Measurements from ENCODE around the gene LIN52.

The LIN52 gene

DNA sequence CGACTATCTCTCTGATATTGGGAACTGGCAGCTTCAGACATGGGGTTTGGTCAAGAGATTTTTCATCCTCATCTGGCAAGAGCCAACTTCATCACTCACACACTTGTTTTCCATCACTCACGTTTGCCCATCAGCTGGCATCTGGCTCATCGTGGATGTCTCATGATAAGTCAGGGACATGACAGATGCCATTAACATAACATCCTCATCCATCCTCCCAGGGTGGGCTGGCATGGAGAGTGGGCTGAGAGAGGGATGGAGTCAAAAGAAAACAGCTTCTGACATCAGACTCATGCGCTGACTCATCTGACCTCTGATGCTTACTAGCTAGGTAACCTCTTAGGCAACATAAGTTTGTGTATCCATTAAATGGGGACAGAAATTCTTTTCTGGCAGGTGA, 152.7 kb downstream of the LIN52 start:
- no peak for DNase-seq (ENCODE audit: low spot score)

DNA sequence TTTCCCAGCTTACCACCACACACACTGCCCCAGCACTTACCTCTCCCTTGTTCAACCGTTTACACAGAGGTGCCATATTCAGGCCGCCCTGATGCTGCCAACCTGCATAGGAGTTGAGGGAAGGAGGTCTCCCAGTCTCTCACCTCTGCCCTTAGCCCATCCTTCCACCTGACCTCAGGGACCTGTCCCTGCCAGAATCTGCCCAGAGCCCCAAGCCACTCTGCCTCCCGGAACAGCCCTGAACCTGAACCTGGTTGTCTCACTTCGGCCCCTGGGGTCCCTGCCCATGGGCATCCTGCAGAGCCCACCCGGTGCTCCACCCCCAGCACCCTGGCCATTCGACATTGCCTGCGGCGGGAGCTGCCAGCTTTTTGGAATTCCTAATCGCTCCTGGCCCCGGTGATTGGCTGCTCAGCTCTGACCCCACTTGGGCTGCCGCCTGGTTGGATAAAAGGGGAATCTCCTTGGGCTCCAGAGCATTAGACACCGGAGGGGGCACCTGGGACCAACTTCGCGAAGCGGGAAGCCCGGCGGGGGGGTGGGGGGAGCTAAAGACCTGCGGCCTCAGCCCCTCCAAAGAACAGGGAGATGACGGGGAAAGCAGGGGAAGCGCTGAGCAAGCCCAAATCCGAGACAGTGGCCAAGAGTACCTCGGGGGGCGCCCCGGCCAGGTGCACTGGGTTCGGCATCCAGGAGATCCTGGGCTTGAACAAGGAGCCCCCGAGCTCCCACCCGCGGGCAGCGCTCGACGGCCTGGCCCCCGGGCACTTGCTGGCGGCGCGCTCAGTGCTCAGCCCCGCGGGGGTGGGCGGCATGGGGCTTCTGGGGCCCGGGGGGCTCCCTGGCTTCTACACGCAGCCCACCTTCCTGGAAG, 154.5 kb downstream of the LIN52 start, which contains the start of gene VSX2:
VSX2 (plus strand) TSS at position 476 of the 874 bp plus-strand sequence; CDS start at position 589, 113 bp downstream.
- peak; percentile 83 for DNase-seq (ENCODE audit: low spot score)

DNA sequence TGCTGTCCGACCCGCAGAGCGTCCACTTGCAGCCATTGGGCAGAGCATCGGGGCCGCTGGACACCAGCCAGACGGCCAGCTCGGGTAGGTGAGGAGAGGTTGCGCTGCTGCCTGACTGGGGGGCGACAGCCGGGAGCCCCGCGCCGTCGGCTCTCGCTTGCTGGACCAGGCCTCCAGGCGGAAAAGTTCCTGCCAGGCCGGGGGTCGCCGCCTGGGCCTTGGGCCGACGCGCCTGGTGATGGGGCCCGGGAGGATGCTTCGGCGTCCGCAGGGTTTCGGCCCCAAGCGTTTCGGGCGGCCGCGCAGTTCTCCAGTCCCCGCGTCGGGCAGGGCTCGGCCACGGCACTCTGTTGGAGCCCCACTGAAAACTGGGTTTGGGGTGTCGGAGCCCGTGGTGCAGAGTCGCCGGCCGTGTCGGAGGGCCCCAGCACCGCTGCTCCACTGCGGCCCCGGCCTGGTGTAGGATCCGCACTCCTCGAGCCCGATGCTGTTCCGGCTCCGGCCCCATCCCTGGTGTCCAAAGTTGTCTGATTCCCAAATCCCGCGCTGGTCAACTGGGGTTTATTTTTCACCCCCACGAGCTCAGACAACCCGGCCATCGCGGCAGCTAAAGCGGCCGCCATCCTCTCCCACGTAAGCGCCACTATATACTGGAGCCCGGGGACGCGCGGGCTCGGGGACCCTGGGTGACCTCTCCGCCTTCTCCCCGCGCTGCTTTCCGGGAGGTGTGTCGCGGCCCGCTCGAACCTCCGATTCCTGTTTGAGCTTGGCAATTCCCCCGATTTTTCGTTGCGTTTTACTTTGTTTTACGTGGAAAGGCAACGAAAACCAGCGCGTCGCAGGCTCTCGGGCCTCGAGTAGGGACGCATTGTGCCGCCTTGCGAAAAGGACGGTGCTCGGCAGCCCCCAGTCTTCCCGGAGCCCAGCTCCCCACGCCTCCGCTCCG, 155.4 kb downstream of the LIN52 start:
- DNase-seq (ENCODE audit: low spot score) = peak; percentile 68

DNA sequence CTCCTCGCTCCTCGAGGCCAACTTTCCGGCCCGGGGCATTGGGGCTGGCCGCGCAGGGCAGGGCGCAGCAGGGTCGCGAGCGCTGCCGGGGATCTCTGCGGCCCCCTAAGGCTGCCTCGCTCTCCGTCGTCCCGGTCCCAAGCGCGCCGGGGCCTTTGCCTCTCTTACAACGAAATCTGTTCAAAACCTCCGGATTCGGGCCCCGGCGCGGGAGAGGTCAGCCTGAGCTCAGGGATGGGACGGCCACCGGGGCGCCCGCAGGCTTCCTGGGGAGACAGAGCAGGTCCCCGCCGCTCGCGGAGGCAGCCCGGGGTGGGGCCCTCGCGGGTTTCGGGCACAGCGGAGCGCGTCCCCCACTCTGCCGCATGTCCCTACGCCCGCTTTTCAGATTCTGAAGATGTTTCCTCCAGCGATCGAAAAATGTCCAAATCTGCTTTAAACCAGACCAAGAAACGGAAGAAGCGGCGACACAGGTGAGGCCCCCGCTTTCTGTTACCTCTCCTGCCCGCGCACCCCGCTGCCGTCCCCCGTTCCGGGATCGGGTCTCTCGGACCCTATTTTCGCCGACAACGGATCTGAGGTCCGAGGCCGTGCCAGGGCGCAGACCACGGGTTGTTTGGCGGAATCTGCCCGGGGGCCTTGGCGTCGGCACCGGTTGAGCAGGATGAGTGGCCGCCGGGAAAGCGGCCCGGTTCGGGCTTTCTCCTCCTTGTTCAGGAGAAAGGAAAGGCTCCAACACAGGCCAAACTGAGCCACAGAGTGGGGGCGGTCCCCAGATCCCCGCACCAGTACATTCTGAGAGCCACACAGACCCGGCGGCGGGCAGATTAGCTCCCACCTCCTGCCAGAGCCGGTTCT, 156.3 kb downstream of the LIN52 start:
- peak; percentile 79 for DNase-seq (ENCODE audit: low spot score)

DNA sequence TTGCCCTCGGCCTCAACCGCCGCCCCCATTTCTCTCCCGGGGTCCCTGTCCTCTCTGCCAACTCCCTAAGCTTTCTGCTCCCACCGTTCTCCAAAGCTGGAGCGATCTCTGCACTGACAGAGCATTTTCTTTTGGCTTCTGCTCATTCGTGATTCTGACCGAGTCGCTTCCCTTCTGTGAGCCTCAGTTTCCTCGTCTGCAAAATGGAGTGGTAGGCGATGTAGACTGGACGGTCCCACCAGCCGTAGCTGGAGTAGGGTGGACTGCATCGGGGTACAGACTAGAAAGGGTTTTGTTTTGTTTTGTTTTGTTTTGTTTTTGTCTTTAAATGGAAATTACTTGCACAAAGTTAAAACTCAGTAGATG, 156.9 kb downstream of the LIN52 start:
- DNase-seq (ENCODE audit: low spot score) = no peak

DNA sequence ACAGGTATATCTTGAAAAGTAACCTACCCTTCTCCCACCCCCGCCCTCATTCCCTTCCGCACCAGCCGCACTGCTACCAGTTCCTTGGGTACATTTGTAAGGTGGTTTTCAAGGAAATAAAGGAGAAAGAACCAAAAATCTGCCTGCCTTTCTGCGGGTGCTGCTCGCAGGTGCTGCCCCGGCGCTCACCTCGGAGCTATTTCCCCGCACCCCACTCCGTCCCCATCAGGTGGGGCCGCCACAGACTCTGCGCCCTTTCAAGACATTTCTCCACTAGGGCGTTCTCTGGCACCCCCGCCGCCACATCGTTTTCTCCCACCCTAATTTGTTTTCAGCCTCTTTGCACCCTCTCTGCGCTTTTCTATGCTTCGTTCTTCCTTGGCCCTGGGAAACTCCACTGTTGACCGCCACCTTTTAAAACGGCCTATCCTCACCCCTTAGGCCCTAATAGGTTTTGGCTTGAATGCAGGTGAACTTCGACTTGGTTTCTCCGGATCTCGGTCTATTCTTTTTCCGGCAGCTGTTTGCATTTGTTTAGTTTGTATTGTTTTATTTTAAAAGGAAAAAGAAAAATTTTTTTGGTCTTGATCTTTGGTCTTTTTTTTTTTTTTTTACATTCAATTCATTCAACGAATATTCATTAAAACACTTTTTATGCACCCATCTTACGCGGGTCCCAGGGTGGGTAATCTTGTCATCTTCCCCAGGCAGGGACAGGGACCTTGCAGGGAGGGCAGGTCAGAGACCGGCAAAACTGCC, 157.4 kb downstream of the LIN52 start:
- no peak for DNase-seq (ENCODE audit: low spot score)

DNA sequence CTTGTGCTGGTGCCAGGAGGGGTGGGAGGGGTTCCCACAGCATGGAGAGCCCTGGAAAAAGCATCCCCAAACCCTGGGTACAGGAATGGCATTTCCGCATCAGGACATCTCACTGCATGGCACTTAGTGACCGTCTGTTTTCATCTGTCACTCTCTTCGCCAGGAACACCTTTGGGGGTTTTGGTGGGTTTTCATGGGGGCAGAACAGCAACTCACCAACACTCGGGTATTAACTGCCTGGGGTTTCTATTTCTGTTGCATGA, 158.0 kb downstream of the LIN52 start:
- no peak for DNase-seq (ENCODE audit: low spot score)

GRCh38 chr14:74243051-74243450, 158.3 kb downstream of the LIN52 start:
- DNase-seq (ENCODE audit: low spot score) = no peak

DNA sequence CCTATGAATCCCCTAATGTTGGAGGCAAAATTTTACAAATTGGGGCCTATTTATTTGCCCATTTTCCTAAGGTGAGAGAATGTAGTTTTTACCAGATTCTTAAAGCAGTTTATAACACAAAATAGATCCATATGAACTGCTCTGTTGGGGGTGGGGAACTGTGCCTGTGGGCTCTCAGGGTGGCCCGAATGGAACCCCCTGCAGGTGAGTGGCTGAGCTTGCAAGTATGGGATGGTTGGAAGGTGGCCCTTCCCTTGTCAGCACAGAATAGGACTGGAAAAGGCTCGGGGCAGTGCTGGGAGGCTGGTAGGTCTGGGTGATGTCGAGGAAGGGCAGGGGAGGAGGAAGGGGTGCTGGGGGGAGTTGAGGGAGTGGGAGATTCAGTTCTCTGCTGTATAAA, 159.4 kb downstream of the LIN52 start:
- DNase-seq (ENCODE audit: low spot score) = no peak

- no peak for DNase-seq (ENCODE audit: low spot score)
These were observed 160.5 kb downstream of the LIN52 start for GRCh38 chr14:74245292-74245691.

- DNase-seq (ENCODE audit: low spot score) = no peak
These were observed 161.8 kb downstream of the LIN52 start for GRCh38 chr14:74246542-74246941.

DNA sequence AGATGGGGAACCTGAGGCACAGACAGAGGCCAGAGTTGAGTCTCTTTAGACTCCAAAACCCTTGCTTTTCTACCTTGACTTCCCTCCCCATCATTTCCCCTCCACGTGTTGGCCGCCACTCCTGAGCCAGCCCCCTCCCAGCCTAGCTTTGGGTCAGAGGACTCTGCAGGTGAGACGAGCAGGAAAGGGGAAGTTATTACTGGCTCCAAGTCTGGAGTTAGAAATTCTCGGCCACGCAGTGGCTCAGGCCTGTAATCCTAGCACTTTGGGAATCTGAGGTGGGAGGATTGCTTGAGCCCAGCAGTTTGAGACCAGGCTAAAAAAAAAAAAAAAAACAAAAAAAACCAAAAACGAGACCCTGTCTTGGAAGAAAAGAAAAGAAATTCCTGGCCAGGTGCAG, 163.3 kb downstream of the LIN52 start:
- no peak for DNase-seq (ENCODE audit: low spot score)

DNA sequence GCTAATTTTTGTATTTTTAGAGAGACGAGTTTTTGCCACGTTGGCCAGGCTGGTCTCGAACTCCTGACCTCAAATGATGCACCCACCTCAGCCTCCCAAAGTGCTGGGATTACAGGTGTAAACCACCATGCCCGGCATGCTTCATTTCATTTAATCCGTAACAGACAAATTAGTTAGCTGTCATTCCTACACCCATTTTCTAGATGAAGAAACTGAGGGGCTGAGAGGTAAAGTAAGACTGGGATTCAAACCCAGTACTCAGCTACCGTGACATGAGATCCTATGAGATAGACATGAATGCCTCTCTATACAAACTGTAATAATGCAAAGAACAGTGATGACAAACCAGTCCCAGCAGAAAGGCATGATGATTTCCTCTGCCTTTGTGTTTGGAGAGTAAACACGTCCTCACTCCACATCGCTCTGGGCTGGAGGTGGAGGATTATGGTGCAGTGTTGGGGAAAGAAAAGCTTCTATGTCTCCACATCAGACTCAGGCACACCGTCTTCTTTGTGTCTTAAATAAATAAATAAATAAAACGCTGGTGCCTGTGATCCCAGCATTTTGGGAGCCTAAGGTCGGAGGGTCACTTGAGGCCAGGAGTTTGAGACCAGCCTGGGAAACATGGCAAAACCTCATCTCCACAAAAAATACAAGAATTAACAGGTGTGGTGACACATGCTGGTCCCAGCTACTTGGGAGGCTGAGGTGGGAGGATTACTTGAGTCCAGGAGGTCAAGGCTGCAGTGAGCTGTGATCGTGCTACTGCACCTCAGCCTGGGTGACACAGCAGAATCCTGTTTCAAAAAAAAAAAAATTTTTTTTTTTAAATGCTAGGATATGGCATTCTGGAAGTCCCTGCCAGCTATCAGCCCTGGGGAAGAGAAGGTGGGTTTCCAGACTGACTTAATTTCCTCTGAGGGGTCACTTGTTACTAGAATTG, 164.9 kb downstream of the LIN52 start:
- no peak for DNase-seq (ENCODE audit: low spot score)

Measured in iPS-NIHi11 (cell line).